Naive thymus-derived CD4-positive, alpha-beta T cell (primary cell): ENCODE measurements around the gene E2F4. TPM values are rescaled to one million over a fixed set of nuclear protein-coding genes. Genes with fewer than 3 reads are reported as not detected.

Experiments
- ATAC-seq: fragments of 150-1000 bp; cut with Tn5 transposase; 2 replicates; pipeline ENCODE4 v1.10.0; 2021; ENCODE audit warnings: mild to moderate bottlenecking, moderate library complexity
- CTCF ChIA-PET: fragments of 350-600 bp; sonication (Branson Sonifier 250); formaldehyde crosslinking; loops from one replicate; lab custom pipeline; 2021; ENCODE audit warnings: antibody characterized with exemption; lab: Charles Lee
- POLR2A ChIA-PET: fragments of 350-600 bp; sonication (Branson Sonifier 250); formaldehyde crosslinking; loops from one replicate; lab custom pipeline; 2021; ENCODE audit warnings: antibody characterized with exemption, inconsistent platforms; lab: Charles Lee
- DNase-seq, 9 donors: peaks; one replicate each; pipeline versions ENCODE4 v3.0.0 to v3.0.0-alpha.2; 2020 to 2022; ENCODE audit warnings: mixed read lengths in 1 of 9
- H3K27ac ChIP-seq: one replicate; pipeline ENCODE4 v1.7.0; 2013; ENCODE audit warnings: mild to moderate bottlenecking, low read depth, low read length, moderate library complexity
- H3K27me3 ChIP-seq, 2 donors: one replicate each; pipeline ENCODE4 v1.7.0; 2013; ENCODE audit warnings: low read length in 2 of 2, mild to moderate bottlenecking in 2 of 2, moderate library complexity in 2 of 2; ENCODE audit not compliant: control insufficient read depth in 2 of 2, insufficient read depth in 2 of 2
- H3K36me3 ChIP-seq, 3 experiments: 1 replicate in 2 of 3; 2 replicates in 1 of 3; pipeline ENCODE4 v1.7.0; 2013; ENCODE audit warnings: low read length in 3 of 3, mild to moderate bottlenecking in 3 of 3, moderate library complexity in 1 of 3; ENCODE audit not compliant: insufficient read depth in 3 of 3, control insufficient read depth in 2 of 3
- H3K4me1 ChIP-seq, 2 donors: one replicate each; pipeline ENCODE4 v1.7.0; 2013; ENCODE audit warnings: low read length in 2 of 2, mild to moderate bottlenecking in 2 of 2, moderate library complexity in 1 of 2; ENCODE audit not compliant: control insufficient read depth in 2 of 2, insufficient read depth in 2 of 2
- H3K4me3 ChIP-seq: 2 replicates; pipeline ENCODE4 v1.7.0; 2013; ENCODE audit warnings: mild to moderate bottlenecking, low read length
- H3K9me3 ChIP-seq, 3 experiments: 1 replicate in 2 of 3; 2 replicates in 1 of 3; pipeline ENCODE4 v1.7.0; 2013; ENCODE audit warnings: low read length in 3 of 3; ENCODE audit not compliant: control insufficient read depth in 2 of 3
- H3K27ac Mint-ChIP-seq, 9 donors: one replicate each; pipeline ENCODE4 v1.8.0; 2020 to 2022; ENCODE audit warnings: mixed read lengths in 9 of 9, mild to moderate bottlenecking in 8 of 9, moderate library complexity in 5 of 9, inconsistent platforms in 2 of 9
- H3K27me3 Mint-ChIP-seq, 5 donors: one replicate each; pipeline ENCODE4 v1.8.0; 2021 to 2022; ENCODE audit warnings: mixed read lengths in 5 of 5, mild to moderate bottlenecking in 1 of 5
- H3K36me3 Mint-ChIP-seq, 5 donors: one replicate each; pipeline ENCODE4 v1.8.0; 2020 to 2022; ENCODE audit warnings: mixed read lengths in 5 of 5, mild to moderate bottlenecking in 3 of 5, inconsistent platforms in 1 of 5
- H3K4me1 Mint-ChIP-seq, 7 donors: one replicate each; pipeline ENCODE4 v1.8.0; 2020 to 2022; ENCODE audit warnings: mixed read lengths in 7 of 7, mild to moderate bottlenecking in 3 of 7, inconsistent platforms in 1 of 7
- H3K4me3 Mint-ChIP-seq, 10 donors: one replicate each; pipeline ENCODE4 v1.8.0; 2020 to 2022; ENCODE audit warnings: mild to moderate bottlenecking in 10 of 10, mixed read lengths in 10 of 10, moderate library complexity in 6 of 10, inconsistent platforms in 2 of 10
- H3K9me3 Mint-ChIP-seq, 11 donors: one replicate each; pipeline ENCODE4 v1.8.0; 2020 to 2022; ENCODE audit warnings: mixed read lengths in 11 of 11, mild to moderate bottlenecking in 4 of 11, inconsistent platforms in 1 of 11, moderate library complexity in 1 of 11
- intact Hi-C, 2 donors: fragments of 100-400 bp; cut with micrococcal nuclease; formaldehyde crosslinking; loops; one replicate each; pipeline ENCODE4 v1.15.1; 2023
- polyA plus RNA-seq, 2 donors: library from polyadenylated mRNA; unstranded; fragments of 300-500 nt; fragmentation: Illumina TruSeq; gene quantifications; one replicate each; pipeline ENCODE4 v1.2.3, GENCODE V29; 2021
- total RNA-seq, 6 experiments: library from RNA in 5 of 6; stranded (reverse) in 5 of 6; gene quantifications; 1 replicate in 5 of 6; 2 replicates in 1 of 6; pipeline ENCODE4 v1.2.3 and lab custom pipeline; 2021 to 2026

The E2F4 gene
- total and polyA plus RNA-seq, 7 experiments from 2014 or later = 59.4 to 133 (median 73.0) TPM

- H3K4me1 ChIP-seq = peaks cover 39 to 66% of the 10 kb centered on the region in 2 donors
- H3K27me3 ChIP-seq = peaks cover 9 to 26% of the 10 kb centered on the region in 2 donors
- Mint-ChIP-seq H3K36me3 (peaks cover 0 to 44% (median 0%) of the 10 kb centered on the region in 5 donors), H3K27ac (peak overlapping the region in 1 of 9 donors; percentile 82), H3K27me3 (peaks cover 16 to 22% (median 19%) of the 10 kb centered on the region in 5 donors), H3K4me3 (peak overlapping the region in 8 of 10 donors; percentile 11 to 74 (median 46)), H3K9me3 (no peaks in the 10 kb centered on the region), H3K4me1 (peaks cover 25 to 62% (median 44%) of the 10 kb centered on the region in 7 donors)
- POLR2A ChIA-PET = interaction anchor here (0.9 to 4.6 kb wide), 7 partner anchors 10 to 66 kb away, joined by 4 to 31 read pairs (median 8); partner anchors contain the start of genes B3GNT9, MATCAP1, NOL3 and TMEM208
- H3K4me3 ChIP-seq = no peak overlapping the region
- H3K9me3 ChIP-seq = no peaks in the 10 kb centered on the region
- H3K27ac ChIP-seq = no peak overlapping the region
- no peak for ATAC-seq
- CTCF ChIA-PET = interaction anchor here (1.1 to 1.8 kb wide), 2 partner anchors 11 to 136 kb away, joined by 3 to 5 read pairs; no protein-coding TSS in a partner anchor
- no peak for DNase-seq
- intact Hi-C loops = loop anchor here (1.0 to 2.0 kb wide), 5 partner anchors 9 to 227 kb away; partner anchors contain the start of genes CIAO2B (in 1 of the 2), NOL3 (in 1 of the 2) and TMEM208 (in 1 of the 2)
- peaks cover 0 to 3% (median 0%) of the 10 kb centered on the region in 3 experiments for H3K36me3 ChIP-seq
Observed at GRCh38 chr16:67161595-67162058, 30.3 kb upstream of the E2F4 start.

- Histone ChIP-seq H3K27ac (no peak overlapping the region), H3K4me3 (peak overlapping the region; percentile 51), H3K9me3 (no peaks in the 10 kb centered on the region), H3K36me3 (peaks cover 0 to 3% (median 0%) of the 10 kb centered on the region in 3 experiments), H3K27me3 (peaks cover 9 to 30% of the 10 kb centered on the region in 2 donors), H3K4me1 (peaks cover 29 to 59% of the 10 kb centered on the region in 2 donors)
- peaks cover 18 to 51% (median 34%) of the 10 kb centered on the region in 7 donors for H3K4me1 Mint-ChIP-seq
- DNase-seq = no peak
- H3K9me3 Mint-ChIP-seq = no peaks in the 10 kb centered on the region
- peak overlapping the region in 9 of 10 donors; percentile 11 to 78 (median 69) for H3K4me3 Mint-ChIP-seq
- peaks cover 23 to 30% (median 27%) of the 10 kb centered on the region in 5 donors for H3K27me3 Mint-ChIP-seq
- peak overlapping the region in 1 of 9 donors; percentile 82 for H3K27ac Mint-ChIP-seq
- intact Hi-C loops = no loop called here
- ChIA-PET CTCF (interaction anchor here (1.0 to 1.8 kb wide), 3 partner anchors 8 to 23 kb away, joined by 5 to 7 read pairs (median 7); no protein-coding TSS in a partner anchor), POLR2A (interaction anchor here (0.9 to 4.6 kb wide), 8 partner anchors 9 to 158 kb away, joined by 3 to 31 read pairs (median 6); partner anchors contain the start of genes B3GNT9, E2F4, MATCAP1 and NOL3)
- no peak for ATAC-seq
- peaks cover 0 to 43% (median 0%) of the 10 kb centered on the region in 5 donors for H3K36me3 Mint-ChIP-seq
Observed at GRCh38 chr16:67162506-67163163, 29.3 kb upstream of the E2F4 start.

GRCh38 chr16:67163164-67163998 lies 28.6 kb upstream of the E2F4 start:
- Histone ChIP-seq H3K27me3 (peaks cover 9 to 30% of the 10 kb centered on the region in 2 donors), H3K9me3 (no peaks in the 10 kb centered on the region), H3K4me3 (peak overlapping the region; percentile 51), H3K27ac (no peak overlapping the region), H3K36me3 (peaks cover 0 to 3% (median 0%) of the 10 kb centered on the region in 3 experiments), H3K4me1 (peaks cover 23 to 52% of the 10 kb centered on the region in 2 donors)
- peaks cover 0 to 38% (median 0%) of the 10 kb centered on the region in 5 donors for H3K36me3 Mint-ChIP-seq
- peak in 6 of 9 donors; percentile 30 to 67 (median 41) for DNase-seq
- peak overlapping the region in 1 of 9 donors; percentile 63 for H3K27ac Mint-ChIP-seq
- ChIA-PET CTCF (interaction anchor here (1.0 to 1.7 kb wide), 2 partner anchors 9 to 22 kb away, joined by 7 read pairs; no protein-coding TSS in a partner anchor), POLR2A (interaction anchor here (1.3 to 4.6 kb wide), 8 partner anchors 8 to 158 kb away, joined by 3 to 31 read pairs (median 6); partner anchors contain the start of genes B3GNT9, E2F4, MATCAP1 and NOL3)
- peak; percentile 1 for ATAC-seq
- no peaks in the 10 kb centered on the region for H3K9me3 Mint-ChIP-seq
- H3K4me1 Mint-ChIP-seq = peaks cover 11 to 49% (median 26%) of the 10 kb centered on the region in 7 donors
- H3K27me3 Mint-ChIP-seq = peaks cover 23 to 35% (median 32%) of the 10 kb centered on the region in 5 donors
- H3K4me3 Mint-ChIP-seq = peak overlapping the region in 9 of 10 donors; percentile 27 to 82 (median 70)
- intact Hi-C loops = no loop called here

GRCh38 chr16:67163999-67164558 lies 27.9 kb upstream of the E2F4 start:
- H3K36me3 ChIP-seq = peaks cover 0 to 3% (median 0%) of the 10 kb centered on the region in 3 experiments
- peaks cover 9 to 35% of the 10 kb centered on the region in 2 donors for H3K27me3 ChIP-seq
- ChIA-PET POLR2A (interaction anchor here (0.9 to 2.2 kb wide), 3 partner anchors 11 to 54 kb away, joined by 3 to 11 read pairs (median 5); partner anchors contain the start of genes MATCAP1 and PHAF1), CTCF (no interaction called here)
- H3K9me3 ChIP-seq = no peaks in the 10 kb centered on the region
- no peak overlapping the region for H3K27ac ChIP-seq
- H3K4me1 ChIP-seq = peaks cover 18 to 45% of the 10 kb centered on the region in 2 donors
- H3K4me3 ChIP-seq = peak overlapping the region; percentile 51
- Mint-ChIP-seq H3K27me3 (peaks cover 23 to 41% (median 35%) of the 10 kb centered on the region in 5 donors), H3K36me3 (peaks cover 0 to 33% (median 0%) of the 10 kb centered on the region in 5 donors), H3K4me1 (peaks cover 7 to 50% (median 19%) of the 10 kb centered on the region in 7 donors), H3K27ac (peak overlapping the region in 1 of 9 donors; percentile 69), H3K9me3 (no peaks in the 10 kb centered on the region), H3K4me3 (peak overlapping the region in 9 of 10 donors; percentile 19 to 82 (median 70))
- intact Hi-C loops = no loop called here
- DNase-seq (no peak), ATAC-seq (no peak)

- peak within 1 kb of the TSS; percentile 51 for H3K4me3 ChIP-seq
- no peak for DNase-seq
- no peaks in the 10 kb centered on the region for H3K36me3 ChIP-seq
- Mint-ChIP-seq H3K27me3 (peaks cover 23 to 45% (median 40%) of the 10 kb centered on the region in 5 donors), H3K36me3 (peaks cover 0 to 33% (median 0%) of the 10 kb centered on the region in 5 donors), H3K4me1 (peaks cover 7 to 54% (median 20%) of the 10 kb centered on the region in 7 donors), H3K4me3 (peak within 1 kb of the TSS; percentile 27 to 82 (median 66)), H3K9me3 (no peaks in the 10 kb centered on the region), H3K27ac (peak within 1 kb of the TSS in 1 of 9 donors; percentile 69)
- POLR2A ChIA-PET = interaction anchor here (0.9 to 1.8 kb wide), 2 partner anchors 11 to 55 kb away, joined by 3 to 5 read pairs; partner anchors contain the start of gene PHAF1
- CTCF ChIA-PET = no interaction called here
- no peak within 1 kb of the TSS for H3K27ac ChIP-seq
- intact Hi-C loops = no loop called here
- no peak for ATAC-seq
- H3K9me3 ChIP-seq = no peaks in the 10 kb centered on the region
- H3K4me1 ChIP-seq = peaks cover 19 to 49% of the 10 kb centered on the region in 2 donors
- peaks cover 12 to 41% of the 10 kb centered on the region in 2 donors for H3K27me3 ChIP-seq
Observed at GRCh38 chr16:67164599-67165061, 27.3 kb upstream of the E2F4 start, which contains the start of gene HSF4. HSF4 (plus strand) TSS chr16:67164745; CDS start chr16:67164812, 67 bp downstream.
